Skin of body (tissue), 2 donors: ENCODE results near the gene CCR2. TPM values are rescaled to one million over a fixed set of nuclear protein-coding genes. Genes with fewer than 3 reads are reported as not detected.
"Not testable (repeated sequence)": the region's sequence is repeated elsewhere in the genome, so short reads cannot be mapped to it uniquely, and the experiment has no call there.

Experiments used
- DNase-seq: peaks from one replicate; lab custom pipeline; 2025; lab: John Stamatoyannopoulos, UW
- total RNA-seq: library from RNA; depleted of rRNA; stranded (reverse); fragments of >200 nt; gene quantifications from one replicate; pipeline ENCODE4 v1.2.3, GENCODE V29; 2014

The CCR2 gene
- 2.9 TPM for total RNA-seq

GRCh38 chr3:46353647-46354410 lies at the start of gene CCR2:
CCR2 (plus strand) TSS chr3:46354111; CDS start chr3:46357528, 3,417 bp downstream.
- DNase-seq: no peak

DNA sequence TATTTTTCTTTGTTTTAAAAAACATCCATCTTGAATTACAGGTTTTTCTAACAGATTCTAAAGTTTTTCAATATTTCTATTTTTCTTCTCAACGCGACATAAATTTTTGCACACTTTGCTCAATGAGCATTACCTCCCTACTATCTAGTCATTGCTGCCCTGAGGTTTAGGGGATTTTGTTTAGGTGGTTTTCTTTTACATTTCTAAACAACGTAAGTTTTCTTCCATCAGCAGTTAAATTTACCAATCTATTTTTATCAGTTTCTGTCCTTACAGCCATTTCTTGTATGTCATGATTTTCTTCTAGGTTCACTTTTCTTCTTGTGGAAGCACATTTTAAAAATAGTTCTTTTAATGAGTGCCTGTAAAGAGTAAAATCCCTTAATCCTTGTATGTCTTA lies 49.2 kb upstream of the CCR2 start:
- DNase-seq: no peak

GRCh38 chr3:46312991-46313390 lies 40.9 kb upstream of the CCR2 start:
- peak; percentile 2 for DNase-seq

GRCh38 chr3:46314517-46314916 lies 39.4 kb upstream of the CCR2 start:
- DNase-seq: no peak

DNA sequence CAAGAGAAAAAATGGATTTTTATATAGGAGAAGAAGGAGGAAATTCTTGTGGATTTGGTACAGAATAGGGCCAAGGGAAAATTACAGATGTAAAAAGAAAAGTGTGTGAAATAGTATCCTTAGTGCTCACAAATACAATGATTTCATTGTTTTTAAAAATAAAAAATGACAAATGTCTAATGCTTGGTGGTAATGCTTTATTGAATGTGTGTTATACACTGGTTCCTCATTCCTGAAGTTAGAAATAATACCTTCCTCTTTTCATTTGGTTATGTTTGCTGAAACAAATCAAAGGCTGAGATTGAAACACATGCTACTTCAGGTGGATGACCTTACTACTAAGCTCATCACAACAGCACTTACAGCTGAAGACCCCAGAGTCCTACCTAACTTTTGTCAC lies 37.7 kb upstream of the CCR2 start:
- no peak for DNase-seq

- no peak for DNase-seq
These were observed 35.5 kb upstream of the CCR2 start for GRCh38 chr3:46318207-46318927.

GRCh38 chr3:46321461-46322104 lies 32.3 kb upstream of the CCR2 start:
- DNase-seq: no peak

DNA sequence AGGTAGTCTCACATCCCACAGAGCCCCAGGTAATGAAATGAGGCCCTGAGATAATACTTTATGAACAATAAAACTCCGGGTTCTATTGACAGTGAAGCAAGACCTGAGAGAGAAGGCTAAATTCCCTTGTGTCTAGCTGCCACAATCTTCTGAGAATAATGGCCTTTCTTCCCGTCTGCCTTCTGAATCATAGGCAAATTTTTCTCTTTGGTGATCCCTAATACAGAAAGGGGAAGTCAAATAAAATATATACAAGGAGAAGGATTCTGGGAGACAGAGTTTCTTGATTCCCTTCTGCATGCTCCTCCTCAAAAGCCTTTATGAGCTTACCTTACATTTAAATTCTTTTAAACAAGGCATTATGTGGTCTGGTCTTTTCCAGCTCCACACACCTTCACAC lies 29.9 kb upstream of the CCR2 start:
- DNase-seq: no peak

- DNase-seq: no peak
These were observed 28.1 kb upstream of the CCR2 start for GRCh38 chr3:46325645-46326300.

DNA sequence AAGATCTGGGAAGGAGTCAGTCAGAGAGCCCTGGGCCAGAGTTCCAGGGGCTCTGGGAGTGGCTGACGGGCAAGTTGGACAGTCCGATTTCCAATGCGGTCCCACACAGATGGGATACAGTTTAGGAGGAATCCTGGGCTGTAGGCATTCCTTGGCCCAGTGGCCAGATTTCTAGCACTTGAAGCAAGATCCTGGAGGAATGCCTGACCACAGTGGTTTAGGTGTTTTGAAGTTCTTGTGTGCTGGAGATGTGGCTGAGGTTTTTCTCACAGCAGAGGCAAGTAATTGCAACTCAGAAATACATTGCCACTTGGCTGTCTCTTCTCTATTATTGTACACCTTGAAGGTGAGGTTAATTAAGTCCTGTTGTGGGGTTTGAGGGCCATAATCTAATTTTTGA lies 23.2 kb upstream of the CCR2 start:
- not testable (repeated sequence) for DNase-seq

GRCh38 chr3:46334741-46335478 lies 19.0 kb upstream of the CCR2 start:
- no peak for DNase-seq

GRCh38 chr3:46335541-46335940 lies 18.4 kb upstream of the CCR2 start:
- DNase-seq: no peak

- DNase-seq: no peak
These were observed 16.0 kb upstream of the CCR2 start for GRCh38 chr3:46337911-46338310.

DNA sequence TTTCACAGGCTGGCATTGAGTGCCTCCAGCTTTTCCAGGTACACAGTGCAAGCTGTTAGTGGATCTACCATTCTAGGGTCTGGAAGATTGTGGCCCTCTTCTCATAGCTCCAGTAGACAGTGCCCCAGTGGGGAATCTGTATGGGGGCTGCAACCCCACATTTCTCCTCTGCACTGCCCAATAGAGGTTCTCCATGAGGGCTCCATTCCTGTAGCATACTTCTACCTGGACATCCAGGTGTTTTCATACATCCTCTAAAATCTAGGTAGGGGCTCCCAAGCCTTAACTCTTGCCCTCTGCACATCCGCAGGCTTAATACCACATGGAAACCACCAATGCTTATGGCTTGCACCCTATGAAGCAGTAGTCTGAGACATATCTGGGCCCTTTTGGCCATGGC lies 15.1 kb upstream of the CCR2 start:
- no peak for DNase-seq

DNA sequence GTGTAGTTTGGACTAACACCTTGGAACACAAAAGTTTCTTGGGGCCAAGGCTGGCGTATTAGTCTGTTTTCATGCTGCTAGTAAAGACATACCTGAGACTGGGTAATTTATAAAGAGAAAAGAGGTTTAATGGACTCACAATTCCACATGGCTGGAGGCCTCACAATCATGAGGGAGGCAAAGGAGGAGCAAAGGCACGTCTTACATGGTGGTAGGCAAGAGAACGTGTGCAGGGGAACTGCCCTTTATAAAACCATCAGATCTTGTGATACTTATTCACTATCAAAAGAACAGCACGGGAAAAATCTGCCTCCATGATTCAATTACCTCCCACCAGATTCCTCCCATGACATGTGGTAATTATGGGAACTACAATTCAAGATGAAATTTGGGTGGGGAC lies 9.4 kb upstream of the CCR2 start:
- no peak for DNase-seq

- DNase-seq: no peak
These were observed 5.0 kb upstream of the CCR2 start for GRCh38 chr3:46348823-46349482.

GRCh38 chr3:46349484-46350261 lies 4.2 kb upstream of the CCR2 start:
- no peak for DNase-seq

- DNase-seq: no peak
These were observed 3.7 kb upstream of the CCR2 start for GRCh38 chr3:46350262-46350565.

GRCh38 chr3:46351646-46352045 lies 2.3 kb upstream of the CCR2 start:
- DNase-seq: no peak

- no peak for DNase-seq
These were observed 821 bp upstream of the CCR2 start for GRCh38 chr3:46353090-46353489.
